ENCODE results near the gene MAP1LC3B.
A peak's percentile ranks its signal among the peaks of the same experiment; 100 is the strongest.

The MAP1LC3B gene

DNA sequence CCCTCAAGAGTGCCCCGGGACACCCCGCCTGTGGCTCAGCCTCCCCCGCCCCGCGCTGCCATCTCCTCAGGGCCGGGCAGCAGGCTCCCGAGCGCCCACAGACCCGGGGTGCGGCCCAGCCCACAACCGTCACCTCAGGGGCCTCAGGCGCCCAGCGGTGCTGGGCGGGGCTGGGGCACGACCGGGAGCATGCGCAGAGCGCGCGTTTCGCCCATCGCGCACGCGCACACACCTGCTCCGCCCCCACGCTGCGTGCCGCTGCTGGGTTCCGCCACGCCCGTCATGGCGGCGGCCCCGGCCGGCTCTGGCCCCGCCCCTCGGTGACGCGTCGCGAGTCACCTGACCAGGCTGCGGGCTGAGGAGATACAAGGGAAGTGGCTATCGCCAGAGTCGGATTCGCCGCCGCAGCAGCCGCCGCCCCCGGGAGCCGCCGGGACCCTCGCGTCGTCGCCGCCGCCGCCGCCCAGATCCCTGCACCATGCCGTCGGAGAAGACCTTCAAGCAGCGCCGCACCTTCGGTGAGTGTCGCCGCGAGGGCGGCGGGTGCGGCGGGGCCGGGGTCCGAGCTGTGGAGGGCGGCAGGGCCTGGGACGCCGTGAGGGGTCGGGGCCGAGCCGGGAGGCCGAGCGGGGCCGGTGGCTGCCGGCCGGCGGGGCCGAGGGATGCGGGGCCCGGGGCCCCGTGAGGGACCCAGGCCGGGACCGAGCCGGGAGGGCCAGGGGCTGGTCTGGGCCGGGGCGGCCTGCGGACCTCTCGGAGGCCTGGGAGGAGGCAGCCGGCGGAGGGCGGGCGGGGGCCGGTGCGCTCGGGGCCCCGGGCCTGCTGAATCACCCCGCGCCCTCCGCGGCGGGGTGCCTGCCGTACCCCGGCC is at the start of gene MAP1LC3B:
TSS of gene MAP1LC3B (plus strand) at position 387 of the 871 bp plus-strand sequence. CDS start at position 479, 92 bp downstream.
- DNase-seq = peak; percentile 95

DNA sequence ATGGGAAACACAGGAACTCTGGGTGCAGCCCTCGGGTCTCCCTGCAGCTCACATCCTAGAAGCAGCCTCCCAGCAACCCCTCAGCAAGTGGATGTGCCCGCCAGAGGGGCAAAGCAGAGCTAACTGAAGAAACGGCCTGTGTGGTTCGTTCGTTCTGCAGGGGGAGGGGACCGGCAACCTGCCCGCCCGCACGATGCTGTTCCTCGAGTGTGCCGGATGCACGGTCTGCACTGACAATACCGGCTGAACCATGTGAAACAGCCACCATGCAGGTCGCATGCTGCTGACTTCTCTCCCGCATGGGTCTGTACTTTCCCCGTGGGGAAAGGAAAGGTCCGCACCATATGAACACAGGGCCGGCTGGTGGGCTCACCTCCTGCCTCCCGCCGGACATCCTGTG is 49.6 kb upstream of the MAP1LC3B start:
- DNase-seq = no peak

- no peak for DNase-seq
Observed at GRCh38 chr16:87342978-87343752, 49.0 kb upstream of the MAP1LC3B start.

GRCh38 chr16:87343753-87344050 is 48.4 kb upstream of the MAP1LC3B start:
- DNase-seq = no peak

- no peak for DNase-seq
Observed at GRCh38 chr16:87344165-87344930, 47.8 kb upstream of the MAP1LC3B start.

GRCh38 chr16:87344931-87345631 is 47.1 kb upstream of the MAP1LC3B start:
- no peak for DNase-seq

DNA sequence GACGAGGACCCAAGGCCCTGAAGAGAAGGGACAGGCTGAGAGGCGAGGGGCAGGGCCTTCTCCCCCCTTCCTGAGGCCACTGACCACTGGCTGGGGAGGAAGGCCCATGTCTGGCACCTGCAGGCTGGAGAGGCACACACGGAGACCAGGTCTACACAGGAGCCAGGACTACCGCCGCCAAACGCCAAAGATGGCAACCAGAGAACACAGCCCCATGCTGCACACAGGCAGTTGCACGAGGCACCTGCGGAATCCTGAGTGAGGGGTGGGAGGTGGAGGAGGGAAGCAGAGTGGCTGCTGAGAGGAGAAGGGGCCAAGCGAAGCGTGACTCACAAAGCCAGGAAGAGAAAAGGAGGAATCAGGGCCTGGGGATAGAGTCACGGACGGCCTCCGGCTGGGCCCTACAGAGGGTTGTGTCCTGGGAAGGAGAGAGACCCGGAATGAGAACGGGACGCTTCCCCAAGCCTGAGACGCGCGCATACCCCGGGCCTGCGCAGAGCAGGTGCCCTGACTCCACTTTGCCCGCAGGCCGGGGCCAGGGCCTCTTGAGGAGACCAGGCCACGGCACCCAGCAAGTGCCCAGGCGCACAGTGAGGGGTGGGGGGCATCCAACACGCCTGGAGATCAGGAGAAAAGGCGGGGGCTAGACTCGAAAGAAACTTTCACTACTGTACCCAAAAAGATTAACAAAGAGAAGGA is 46.3 kb upstream of the MAP1LC3B start:
- no peak for DNase-seq

DNA sequence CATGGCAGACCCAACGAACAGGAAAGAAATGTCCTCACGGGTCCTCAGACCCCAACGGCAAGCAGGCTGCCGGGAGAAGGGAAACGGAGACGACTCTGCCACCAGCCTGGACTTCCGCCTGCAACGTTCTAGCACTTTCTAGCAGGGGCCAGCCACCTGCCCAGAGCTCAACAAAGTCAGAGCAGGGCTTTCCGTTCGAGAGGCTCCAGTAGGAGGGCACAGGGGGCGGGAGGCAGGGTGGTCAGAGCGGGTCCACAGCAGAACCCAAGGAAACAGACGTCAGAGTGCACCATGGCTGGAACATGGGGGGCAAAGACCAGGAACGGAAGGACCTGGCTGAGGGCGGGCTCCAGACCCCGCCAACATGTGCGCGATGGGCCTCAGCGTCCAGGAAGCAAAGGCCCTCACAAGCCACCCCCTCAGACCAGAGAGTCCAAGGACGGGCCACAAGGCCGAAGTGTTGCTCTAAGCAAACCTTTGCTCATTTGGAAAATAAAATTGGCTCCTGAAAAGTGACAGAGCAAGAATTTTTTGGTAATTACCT is 45.5 kb upstream of the MAP1LC3B start:
- no peak for DNase-seq

DNA sequence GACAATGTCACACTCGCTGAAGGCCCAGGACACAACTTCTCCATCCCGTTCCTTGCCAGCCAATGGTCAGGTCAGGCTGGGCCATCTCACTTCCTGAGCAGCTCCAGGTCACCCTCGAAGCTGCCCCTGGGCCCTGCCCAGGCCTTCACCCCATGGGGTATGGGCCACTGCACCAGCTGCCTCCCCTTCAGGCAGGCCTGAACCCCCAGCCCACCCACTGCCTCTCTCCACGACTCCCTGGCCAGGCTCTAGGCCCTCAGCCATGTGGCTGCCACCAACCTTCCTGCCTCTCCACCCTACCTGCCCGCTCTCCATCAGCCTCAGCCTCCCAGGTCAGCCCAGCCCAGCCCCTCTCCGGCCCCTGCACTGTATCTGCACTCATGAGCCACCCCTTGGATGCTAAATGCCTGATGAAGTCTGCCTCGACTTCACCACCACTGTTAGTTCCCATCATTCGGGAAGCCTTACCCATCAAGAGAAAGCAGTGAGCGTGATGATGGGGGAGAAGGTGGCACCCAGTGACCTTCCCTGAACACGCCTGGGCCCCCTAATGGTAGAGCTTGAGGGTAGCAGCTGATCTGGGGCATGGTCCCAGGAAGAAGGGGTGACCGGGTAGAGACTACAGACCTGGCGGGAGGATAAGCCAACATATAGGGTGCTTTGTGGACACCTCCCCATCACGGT is 44.1 kb upstream of the MAP1LC3B start:
- no peak for DNase-seq

DNA sequence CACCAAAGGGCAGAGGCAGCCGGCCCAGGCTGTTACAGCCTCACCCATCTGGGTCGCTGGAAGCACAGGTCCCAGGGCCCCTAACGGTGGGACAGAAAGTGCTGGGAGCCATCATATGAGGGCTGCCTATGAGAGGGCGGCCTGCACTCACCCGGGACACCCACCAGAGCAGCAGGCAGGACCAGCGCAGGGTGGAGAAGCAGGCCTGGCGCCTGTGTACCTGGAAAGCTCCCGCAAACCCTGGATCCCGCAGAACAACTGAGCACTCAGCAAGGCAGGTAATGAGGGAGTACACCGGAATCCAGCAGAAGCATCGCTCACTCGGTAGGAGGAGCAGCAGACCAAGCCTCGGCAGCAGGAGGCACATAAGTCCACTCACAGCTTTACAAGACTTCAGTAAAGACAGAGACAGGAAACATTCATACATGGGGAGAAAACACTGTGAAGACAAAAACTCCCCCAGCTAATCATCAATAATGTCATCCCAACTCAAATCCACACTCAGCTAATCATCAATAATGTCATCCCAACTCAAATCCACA is 43.4 kb upstream of the MAP1LC3B start:
- DNase-seq = no peak

DNA sequence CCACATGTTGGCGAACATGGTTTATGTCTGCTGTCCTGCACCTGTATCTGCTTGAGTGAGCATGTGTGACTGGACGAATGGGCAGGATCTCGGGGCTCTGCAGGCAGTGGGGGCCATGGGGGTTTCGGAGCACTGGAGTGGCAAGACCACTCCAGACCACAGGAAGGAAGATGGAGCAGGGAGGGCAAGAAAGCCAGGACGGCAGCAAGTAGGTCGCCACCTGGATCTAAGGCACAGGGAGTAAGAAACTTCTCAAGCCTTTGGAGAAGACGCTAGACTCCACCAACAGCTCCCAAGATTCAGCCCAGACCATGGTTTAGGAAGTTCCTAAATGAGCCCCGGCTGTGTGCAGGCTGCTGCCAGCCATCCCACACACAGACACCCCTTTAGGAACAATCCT is 42.1 kb upstream of the MAP1LC3B start:
- no peak for DNase-seq

DNA sequence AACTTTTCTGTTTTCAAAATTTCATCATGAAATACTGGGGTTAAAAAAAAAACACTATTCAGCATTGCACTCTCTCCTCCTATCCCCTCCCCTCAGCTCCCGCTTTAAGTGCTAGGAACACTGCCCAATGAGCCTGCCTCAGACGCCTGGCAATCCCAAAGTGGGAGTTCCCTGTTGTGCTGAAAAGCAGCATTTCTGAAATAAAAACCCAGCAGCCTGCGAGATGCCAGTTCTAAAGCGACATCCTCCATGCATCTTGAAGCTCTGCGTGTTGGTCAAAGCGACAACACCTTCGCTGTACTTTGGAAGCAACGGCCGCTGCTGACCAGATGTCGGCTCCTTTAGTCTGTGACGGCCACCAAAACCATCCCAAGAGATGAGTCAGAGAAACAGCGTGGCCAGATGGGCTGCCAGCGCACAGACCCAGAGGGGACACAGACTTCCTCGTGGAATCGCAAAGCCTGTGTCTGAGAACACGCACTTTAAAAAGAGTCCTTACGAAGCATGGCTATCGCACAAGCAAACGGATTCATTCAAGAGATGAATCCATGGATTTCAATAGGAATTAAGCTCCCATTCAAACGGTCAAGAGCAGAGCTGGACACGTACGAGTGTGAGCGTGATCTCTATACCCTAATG is 41.3 kb upstream of the MAP1LC3B start:
- no peak for DNase-seq

DNA sequence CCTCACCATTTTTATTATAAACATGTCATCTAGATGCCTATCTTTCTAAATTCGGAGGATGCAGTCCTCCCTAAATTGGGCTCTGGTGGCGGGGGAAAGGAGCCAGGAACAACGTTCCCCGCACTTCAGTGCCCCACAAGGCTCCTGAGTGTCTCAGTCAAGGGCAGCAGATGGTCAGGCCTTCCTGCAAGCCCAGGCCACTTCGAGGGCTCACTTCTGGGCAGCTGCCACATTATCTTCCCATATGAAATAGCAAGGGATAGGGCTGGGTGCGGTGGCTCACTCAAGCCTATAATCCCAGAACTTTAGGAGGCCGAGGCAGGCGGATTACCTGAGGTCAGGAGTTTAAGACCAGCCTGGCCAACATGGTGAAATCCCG is 40.8 kb upstream of the MAP1LC3B start:
- DNase-seq = no peak

DNA sequence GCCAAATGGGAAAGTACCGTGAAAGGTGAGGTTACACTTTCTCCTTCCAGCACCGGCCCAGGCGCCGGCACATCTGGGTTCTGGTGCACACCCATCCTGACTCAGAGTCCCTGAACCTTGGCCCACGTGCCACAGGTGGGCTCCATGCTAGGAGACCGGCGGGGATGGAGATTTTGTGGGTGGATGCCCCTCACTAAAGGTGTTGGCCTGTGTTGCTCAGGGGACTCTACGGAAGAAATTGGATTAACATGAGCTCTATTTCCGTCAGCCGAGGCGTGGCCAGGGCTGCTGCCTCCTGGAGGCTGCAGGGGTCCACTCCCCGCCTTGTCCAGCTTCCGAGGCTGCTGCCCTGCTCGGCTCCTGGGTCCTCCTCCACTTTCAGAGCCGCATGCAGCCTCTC is 39.3 kb upstream of the MAP1LC3B start:
- no peak for DNase-seq

- no peak for DNase-seq
Observed at GRCh38 chr16:87353613-87354012, 38.5 kb upstream of the MAP1LC3B start.

DNA sequence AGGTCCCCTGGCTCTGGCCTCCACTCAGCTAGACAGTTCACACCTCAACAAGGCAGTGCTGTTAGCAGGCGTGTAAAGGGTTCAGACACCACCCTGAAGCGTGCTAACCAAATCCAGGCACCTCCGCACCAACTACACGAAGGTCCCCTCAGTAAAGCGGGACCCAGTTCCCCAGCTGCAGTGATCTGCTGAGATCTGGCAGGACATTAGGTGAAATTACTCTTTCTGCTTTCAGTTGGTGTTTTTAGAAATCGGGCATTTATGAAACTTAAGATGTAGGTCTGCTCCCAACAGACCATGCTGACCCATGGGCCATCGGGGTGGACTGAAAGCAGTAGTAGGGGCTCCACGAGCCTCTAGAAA is 35.7 kb upstream of the MAP1LC3B start:
- DNase-seq = no peak

DNA sequence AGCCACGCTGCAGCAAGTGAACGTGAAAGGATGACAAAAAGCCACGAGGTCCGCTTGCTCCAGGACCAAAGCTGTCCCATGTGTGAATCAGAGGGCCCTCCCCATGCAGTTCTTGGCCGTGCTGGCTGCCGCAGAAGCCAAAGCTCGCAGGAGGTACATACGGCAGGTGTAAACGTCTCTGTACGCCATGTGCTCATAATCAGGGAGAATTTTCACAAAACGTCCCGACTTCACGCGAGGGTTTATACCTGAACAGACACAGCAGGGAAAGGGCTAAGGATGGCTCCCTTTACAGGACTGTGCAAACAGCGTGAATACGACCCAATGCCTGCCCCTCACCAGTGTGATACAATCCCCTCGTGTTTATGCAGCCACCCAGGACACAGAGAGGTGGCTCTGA is 33.9 kb upstream of the MAP1LC3B start:
- DNase-seq = no peak

DNA sequence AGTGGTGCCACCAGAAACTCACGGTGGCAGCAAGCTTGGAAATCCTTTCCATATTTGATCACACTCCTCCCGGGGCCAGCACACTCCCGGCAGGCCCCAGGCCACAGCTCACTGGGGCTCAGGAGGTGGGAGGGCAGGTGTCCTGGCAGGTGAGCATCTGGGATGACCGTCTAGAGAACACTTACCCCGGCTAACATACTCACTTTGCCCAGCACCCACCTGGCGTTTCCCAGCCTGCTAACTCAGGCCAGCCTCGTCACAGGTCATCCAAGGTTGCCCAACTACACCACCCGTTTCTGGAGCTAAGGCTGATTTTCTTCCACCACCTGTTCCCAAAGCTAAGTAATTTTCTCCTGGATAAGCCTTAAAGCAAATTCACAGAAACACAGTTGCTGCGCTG is 33.4 kb upstream of the MAP1LC3B start:
- DNase-seq = no peak

DNA sequence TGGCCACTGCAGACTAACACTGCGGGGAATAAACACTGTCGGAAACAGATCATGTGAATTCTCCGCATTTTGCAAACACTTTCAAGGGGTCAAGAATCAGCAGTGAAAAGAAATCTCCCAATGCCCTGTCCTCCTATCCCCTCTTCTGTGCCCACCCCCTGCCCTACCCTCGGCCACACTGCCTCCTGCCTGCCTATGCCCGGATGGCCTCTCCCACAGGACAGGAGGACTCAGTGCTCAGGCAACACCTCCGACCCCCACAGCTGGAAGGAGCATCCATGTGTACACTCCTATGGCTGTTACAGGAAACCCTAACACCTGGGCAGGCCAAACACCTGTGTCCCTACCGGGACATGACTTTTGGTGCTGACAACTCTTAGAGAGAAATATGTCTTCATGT is 33.0 kb upstream of the MAP1LC3B start:
- DNase-seq = no peak

DNA sequence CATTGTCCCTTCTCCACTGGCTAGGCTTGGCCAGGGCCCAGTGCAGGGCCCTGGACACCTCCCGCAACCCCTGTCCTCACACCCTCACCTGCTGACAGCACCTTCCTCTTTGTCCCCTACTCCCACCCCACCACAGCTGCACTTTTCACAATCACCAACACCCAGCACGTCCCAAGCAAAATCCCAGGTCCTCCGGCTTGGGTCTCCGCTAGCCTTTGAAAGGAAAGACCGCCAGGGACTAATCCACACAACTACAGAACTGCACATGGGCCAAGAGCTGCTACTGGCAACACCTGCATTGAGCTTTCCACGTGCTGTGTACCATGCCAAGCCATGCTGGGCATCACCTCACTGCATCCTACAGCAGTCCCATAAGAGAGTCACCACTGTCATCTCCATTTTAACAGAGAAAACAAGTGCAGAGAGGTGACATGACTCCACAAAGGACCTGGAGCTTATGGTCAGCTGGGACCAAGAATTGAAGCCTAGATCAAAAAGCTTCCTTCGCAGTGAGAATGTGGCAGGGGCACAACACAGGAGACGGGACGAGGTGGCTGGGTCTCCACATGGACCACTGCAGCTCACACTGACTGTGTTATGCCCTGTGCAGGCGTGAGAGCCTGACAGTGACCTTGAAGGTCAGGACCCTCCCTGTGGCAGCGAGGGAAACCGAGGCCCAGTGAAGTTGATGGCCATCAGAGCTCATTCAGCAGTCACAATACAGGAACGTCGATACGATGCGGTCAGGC is 31.1 kb upstream of the MAP1LC3B start:
- DNase-seq = no peak
